Activated naive CD4-positive, alpha-beta T cell (primary cell): Measurements from ENCODE around the gene NR2F1.

Experiments used
- DNase-seq, 4 experiments: peaks; one replicate each; lab custom pipeline; 2025; lab: John Stamatoyannopoulos, UW

NR2F1 gene

DNA sequence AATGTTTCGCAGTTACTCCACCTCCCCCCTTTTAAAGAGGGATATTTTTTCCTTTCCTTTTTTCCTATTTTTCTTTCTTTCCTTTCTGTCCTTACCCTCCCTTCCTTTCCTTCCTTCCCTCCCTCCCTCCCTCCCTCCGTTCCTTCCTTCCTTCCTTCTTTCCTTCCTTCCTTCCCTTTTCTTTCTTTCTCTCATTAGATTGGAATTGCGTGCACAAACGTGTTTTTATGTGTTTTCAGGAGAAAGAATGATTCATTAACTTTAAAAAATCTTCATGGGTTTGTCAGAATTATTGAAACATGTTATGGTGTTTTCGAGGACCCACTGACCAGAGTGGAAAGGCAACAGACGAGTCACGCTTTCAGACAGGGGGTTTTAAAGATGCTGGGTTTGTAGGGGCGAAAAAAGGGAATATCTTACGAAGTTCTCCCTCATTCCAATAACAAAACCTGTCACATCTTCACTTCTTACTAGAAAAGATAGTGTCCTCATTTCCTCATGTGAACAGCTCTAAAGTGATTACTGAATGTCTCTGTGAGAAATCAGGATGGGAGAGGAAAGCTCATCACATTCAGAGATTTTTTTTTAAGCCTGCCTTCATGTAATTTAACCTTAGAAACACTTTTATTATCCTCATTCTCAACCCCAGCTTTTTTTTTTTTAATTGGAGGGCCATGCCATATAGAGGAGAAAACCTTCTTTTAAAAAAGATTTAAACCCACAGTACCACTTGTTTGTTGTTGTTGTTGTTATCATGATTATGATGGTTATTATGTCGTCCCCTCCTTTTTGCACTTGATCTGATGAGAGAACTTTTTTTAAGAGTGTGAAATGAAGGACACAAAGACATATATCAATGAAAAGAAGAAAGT is 21.9 kb downstream of the NR2F1 start:
- no peak for DNase-seq

DNA sequence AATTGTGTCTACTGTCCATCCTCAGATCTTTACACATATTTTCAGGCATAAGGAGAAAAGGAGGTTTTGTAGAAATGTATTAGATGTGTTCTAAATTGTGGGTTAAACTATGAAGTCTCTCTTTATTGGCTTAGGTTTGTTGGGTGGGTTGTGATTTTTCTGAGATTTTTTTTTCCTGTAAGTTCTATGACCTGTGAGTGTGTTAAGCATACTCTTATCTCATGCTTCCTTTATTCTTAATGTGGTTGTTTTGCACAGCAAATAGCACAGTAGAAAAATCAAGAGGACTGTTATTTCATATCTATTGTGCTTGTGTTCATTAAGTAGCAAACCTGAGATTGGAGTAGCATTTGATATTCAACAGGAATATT is 23.3 kb downstream of the NR2F1 start:
- no peak for DNase-seq

DNA sequence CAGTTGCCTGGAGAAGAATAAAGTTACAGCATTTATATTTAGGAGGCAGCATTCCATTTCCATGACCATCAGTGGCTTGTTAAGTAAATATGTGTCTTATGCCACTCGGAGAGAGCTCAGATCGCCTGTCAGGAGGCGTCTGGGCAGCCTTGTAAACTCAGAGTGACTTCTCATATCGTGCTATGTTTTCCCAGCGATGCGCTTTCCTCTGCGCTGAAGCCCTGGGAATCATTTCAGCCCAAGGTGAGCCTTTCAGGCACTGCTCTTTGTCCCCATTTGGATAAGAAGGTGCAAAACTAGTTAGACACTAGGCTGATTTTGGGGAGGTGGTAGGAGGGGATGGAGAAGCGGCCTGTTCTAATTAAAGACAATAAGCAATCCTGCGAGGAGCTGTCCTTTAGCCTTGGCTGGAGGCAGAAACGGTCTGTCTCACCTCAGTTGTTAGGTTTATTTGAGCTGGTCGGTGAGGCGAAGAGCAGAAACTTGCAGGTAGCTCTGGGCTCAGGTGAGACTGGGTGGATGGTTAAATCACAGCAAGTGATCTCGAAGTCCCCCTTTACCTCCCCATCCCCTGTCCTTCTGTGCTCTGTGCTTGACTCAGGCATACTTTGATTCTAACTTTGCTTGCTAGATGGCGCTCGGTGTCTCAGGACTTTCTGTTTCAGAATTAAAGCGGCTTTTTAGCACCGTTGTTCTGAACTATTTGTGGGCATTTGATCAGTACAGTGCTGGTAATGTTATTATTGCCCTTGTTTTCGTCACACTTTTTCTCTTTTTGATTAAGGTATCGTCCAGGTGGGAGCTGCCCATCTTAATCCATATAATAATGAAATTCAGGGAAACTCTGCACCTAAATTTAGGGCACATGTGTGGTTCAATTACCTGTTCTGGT is 24.6 kb downstream of the NR2F1 start:
- DNase-seq, result no peak

DNA sequence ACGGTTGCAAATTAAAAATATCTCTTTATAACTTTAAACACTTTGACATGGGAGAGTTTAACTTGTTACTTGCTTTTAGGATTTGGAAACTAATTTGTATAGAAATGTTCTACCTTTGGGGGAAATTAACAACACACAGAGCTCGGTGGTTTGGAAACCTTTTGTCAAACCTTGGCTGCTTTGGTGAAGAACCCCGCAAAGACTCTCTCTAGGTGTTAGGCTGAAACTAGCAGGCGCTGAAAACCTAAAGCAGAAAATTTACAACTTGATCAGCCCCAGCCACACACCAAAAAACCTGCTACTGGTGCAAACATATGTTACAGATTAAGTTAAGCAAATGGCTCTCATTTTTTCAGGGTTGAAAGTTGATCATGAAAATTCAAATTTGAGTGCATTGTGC is 25.8 kb downstream of the NR2F1 start:
- no peak for DNase-seq

DNA sequence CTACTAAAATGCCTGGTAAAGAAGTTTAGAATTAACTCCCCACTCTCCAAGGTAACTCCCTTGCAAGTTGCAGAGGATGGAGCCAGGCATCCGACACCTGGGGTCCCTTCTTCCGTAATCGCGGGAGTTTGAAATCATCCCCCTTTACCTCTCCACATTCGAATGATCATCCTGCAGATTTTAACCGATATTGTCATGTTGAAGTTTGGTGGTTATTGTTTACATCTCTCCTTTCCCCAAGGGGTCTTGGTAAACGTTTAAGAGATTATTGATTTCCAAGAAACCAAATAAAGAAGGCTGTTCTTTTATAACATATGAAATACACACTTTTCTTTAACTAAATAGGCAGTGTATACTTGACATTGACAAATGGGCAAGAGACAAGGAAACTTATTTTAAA is 26.7 kb downstream of the NR2F1 start:
- DNase-seq, result no peak

DNA sequence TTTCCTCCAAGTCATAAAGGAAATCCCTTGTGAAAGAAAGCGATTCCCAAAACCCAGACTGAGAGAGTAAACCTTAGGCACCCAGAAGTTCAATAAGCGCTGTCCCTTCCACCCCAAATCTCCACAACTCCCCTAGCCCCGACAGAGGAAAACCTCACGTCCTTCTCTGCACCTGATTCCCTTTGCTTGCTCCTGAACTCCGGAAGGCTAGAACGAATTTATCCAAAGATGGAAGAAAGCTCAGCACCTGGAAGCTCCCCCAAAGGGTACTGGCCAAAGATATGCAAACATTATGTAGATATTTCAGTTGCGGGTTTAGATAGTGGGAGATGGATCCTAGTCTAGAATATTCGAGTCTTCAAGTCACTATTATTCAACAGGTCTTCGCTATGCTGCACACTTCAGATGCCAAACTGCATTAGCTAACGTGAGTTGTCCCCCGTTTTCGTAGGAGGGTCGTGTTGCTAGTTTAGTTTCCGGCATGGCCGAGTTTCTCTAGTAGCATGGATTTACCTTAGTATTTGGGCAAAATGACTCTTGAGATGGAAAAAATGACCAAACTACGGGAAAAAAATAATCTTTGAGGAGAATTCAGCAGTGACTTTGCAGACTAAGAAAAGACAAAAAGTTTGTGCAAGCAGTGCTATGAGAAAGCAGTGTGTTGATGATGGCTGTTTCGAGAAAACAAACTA is 27.7 kb downstream of the NR2F1 start:
- DNase-seq, result no peak

DNA sequence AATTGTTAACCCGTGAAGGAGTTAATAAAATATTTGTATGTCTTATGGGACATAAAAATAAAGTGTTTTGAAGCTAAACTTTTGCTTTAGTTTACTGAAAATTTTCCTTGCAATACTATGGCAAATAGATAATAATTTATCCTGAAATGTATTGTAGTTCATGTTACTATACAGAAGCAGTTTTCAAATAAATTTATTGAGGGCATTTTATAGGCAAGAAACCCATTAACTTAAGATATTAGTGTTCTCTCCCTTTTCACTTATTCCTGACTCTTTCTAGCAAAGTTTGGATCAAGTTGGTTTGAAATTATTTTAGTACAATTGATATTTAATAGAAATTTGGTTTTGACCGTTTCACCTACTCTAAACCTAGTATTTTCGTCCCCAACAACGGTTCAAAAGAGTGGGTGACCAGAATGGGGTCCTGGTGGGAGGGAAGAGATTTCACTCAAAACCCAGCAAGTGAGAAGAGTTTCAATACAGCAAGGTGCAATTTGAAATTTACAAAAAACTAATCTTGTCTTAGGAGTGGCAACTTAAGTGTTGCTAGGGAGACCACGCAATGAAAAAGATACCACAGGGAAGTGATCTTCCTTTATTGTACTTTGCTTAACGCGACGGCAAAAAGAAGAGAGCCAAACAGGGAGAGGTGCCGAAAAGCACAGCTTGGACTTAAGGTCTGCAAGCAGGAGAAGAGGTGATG is 28.4 kb downstream of the NR2F1 start:
- DNase-seq, result no peak

DNA sequence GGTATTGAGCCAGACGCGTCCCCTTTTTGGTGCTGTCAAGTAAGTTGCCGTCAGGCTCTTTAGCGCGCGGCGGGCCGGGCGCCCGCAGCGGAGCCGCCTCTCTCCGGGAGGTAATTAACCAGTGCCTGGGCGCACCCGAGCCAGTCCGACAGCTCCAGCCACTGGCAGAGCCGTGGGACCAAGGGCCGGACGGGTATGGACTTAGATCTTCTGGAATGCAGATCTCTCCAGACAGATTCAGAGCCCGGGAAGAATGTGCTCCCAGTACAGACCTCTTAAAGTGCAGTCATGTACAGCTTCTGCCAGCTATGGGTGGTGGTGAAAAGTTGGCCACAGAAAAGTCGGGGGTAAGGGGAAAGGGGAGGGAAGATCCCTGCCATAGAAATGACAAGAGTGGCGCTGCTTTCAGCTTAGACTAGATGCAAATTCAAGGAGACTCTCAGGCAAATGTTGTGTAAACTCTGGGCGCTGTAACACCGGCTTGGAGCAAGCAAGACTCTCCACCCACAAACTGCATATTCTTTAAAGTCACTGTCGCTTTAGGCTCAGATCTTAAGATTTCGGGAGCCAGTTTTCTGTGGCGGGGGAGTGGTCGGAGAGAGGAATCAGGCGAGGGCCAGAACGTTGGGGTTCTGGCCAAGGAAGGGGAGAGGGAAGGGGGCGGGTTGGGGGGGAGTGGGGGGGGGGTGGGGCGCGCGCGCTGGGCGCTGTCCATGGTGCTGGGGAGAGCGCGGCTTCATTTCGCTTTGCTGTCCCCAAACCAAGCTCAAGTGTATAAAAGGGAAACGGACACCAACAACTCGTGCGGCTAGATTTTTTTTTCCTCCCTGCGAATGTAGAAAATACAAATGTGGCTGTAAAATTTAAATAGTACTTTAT is 29.2 kb downstream of the NR2F1 start:
- no peak for DNase-seq

DNA sequence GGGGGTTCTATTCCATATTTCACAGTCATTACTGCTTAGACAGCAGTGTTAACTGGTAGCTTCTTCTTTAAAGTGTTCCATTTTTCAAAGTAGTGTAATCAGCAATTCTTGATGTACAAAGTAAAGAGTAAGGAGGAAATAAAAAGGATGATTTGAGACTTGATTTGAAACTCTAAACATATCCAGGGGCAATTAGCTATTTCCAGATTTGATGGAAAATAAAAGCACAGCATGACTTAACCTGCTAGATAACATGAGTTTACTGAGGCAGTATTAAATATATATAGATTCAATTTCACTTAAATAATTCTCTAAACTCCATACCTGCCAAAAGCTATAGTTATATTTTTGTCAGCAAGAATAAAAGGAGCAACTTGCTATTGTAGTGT is 29.8 kb downstream of the NR2F1 start:
- DNase-seq, result no peak

DNA sequence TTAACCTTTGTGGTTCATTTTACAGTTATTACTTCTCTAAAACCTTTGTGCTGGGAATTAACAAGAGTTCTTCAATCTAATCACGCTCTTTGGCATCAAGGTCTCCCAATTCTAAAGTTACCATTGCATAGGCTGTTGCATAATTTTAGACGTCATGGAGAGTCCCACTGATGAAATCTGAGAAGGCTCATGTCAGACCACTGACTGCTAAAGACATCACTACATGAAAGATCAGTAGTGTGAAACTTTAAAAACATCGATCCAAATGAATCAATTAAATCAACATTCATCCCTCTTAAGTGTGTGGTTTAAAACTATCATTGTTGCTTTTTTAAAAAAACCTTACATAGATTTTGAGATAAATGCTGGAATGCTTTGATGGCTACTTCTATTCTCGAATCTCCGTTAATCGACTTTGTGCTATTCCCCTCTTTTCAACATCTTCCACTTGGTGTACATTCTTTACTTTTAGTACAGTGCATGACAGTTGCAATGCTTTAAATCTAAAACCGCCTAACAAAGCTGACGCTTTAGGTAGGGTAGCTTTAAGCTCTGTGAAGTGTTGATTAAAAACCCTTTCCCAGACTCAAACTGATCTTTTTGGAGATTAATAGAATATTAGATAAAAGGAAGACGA is 33.6 kb downstream of the NR2F1 start:
- DNase-seq, result no peak

DNA sequence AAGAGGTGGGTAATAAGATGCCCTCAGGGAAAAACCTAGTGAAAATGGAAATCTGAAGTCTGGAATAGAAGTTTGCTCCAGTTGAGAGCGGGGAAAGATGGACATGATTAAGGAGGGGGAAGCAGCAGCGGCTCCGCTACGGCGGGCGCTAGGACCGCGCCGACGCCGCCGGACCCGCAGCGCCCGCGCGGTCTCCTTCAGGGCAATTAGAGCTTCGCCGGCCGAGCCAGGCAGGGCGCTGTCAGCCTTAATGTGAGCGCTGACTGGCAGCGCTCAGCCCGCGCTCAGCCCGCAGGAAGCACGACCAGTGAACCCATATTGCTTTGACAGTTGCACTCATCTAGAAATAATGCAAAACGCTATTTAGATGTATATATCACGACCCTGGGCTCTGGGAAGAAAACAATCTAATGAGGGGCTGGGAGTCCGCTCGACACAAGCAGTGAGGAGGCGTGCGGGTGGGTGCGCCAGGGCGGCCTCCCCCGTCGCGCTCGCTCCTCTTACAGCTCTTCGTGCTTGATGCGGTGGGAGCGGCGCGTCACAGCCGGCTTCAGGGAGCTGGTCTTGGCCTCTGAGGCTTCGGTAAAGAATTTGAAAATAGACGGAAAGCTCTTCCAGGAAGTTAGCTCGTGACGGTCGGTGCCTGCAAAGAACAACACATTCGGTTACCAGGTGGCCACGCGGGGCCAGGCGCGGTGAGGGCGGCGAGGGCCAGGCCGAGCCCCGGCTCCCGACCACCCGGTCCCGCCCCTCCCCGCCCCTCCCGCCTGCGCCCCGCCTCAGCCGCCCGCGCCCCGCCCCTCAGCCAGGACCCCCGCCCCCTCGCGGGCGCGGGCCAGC is 37.7 kb downstream of the NR2F1 start:
- peak in 1 of 4 experiments; percentile 5 for DNase-seq

DNA sequence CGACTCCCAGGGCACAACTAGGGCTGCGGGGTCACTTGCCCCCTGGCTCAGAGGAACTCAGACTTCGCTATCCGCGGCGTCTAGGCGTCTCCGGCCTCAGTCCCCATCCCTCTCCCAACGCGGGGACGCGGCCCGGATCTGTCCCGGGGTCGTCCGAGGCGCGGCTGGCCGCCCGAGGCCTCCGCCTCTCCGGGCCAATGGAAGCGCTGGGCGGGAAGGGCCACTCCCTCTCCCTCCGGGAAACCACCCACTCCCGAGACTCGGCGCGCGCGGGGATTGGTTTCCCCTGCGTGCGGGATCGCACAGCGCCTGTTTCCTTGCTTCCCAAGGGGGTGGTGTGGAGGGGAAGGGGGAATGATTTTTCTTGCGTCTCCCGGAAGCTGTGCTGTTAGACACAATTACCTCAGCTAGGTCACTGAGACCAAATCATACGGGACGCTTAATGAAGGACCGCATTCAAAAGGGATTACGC is 38.3 kb downstream of the NR2F1 start:
- no peak for DNase-seq

DNA sequence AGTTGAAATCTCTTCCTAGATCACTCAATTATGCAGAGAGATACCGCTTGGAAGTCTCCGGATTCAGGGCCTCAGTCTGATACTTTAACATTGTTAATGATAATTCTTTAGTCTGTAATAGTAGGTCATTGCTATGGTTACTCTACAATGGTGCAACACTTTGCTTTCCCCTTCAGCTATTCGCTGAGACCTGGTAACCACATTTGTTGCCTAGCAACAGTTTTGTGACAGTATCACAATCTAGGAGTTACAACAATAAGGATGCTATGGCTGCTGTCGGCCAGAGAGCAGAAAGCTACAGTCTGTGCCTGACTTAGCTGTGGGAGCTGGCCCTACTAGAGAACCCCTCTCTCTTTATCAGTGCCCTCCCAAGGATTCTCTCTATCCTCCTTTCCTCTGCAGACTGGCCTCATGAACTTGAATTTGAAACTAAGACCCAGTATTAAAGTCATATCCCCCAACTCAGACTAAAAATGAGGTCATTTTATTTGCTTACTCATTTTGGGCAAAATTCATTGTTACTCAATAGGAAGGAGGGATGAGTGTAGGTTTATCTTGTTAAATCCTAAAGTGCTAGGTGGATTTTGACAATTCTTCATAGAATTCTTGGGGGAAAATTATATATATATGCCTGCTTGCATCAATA is 39.3 kb downstream of the NR2F1 start:
- no peak for DNase-seq

DNA sequence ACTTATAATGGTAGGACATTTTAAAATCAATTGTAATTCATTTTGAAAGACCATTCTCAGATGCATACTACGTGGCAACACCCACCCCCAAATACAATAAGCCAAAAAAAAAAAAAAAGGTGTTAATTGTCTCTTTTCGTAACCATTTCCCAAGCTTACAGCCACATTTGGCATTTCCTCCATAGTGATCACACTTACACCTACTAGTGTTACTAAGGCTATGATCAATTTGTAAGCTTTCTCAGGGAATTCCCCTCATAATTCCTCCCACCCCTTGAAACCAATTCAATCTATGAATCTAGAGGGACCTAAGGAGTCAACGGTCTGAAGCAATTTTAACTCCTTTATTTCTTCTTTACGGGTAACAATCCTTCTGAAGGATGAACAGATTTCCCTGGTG is 40.1 kb downstream of the NR2F1 start:
- no peak for DNase-seq

DNA sequence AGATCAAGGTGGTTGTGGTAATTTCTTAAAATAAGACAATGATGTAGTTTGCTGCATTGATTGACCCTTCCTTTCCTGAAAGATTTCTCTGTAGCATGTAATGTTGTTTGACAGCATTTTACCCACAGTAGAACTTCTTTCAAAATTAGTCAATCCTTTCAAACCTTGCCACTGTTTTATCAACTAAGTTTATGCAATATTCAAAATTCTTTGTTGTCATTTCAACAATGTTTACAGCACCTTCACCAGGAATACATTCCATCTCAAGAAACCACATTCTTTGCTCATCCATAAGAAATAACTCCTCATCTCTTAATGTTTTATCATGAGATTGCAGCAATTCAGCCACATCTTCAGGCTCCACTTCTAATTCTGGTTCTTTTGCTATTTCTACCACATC is 43.8 kb downstream of the NR2F1 start:
- DNase-seq, result no peak

DNA sequence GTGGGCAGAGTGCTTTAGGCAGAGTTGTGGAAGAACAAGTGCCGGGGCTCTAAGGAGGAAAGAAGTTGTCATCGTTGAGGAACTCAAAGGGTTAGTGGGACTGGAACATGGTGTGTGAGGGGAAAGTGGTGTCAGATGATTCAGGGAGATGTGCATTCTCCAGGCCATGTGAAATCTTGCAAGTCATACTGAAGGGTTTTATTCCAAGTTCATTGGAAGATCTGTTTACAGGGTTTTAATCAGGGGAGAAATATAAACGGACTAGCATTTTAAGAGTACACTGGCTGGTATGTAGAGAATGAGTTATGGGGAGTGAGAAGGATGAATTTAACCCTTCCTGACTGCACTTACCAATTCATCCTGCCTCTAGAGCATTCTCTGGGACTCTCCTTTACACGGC is 49.3 kb downstream of the NR2F1 start:
- no peak for DNase-seq

DNA sequence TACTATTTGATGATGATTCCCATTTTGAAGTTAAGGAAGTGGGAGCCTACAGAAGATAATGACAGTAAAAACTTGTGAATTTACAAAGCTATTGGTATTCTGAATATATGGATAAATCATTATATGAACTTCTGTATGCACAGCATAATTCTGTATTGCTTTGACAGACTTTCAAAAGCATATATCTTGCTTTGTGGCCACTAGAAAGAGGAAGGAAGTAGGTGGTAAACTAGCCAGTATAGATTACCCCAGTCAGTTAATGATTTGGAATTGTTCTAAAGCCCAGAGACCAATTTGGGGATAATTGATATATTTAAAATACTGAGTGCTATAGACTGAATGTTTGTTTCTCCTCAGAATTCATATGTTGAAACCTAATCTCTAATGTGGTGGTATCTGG is 53.0 kb downstream of the NR2F1 start:
- DNase-seq, result no peak

DNA sequence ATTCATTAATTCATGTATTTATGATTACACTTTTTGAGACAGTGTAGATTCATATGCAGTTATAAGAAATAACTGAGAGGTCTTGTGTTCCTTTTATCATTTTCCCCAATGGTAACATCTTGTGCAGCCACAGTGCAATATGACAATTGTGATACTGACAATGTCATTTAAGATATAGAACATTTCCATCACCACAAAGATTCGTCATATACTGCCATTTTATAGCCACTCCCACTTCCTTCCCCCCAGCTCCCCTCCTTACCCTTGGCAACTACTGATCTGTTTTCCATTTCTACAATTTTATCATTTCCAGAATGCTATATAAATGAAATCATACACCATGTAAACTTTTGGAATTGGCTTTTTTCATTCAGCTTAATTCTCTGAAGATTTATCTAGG is 53.8 kb downstream of the NR2F1 start:
- no peak for DNase-seq

DNA sequence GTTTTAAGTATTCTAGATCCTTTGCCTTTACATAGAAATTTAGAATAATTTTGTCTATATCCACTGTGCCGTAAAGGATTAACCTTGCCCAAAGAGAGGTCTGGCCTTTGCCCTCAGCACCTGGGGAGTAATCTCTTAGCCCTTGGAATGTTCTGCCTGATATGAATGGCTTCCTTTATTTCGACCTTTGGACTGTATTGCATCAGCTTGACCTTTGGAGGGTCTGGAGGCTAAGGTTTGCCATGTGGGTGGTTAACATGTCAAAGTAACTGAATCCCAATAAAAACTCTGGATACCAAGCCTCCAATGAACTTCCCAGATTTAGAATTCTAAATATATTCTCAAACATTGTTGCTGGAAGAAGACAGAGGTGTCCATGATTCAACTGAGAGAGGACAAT is 54.7 kb downstream of the NR2F1 start:
- DNase-seq, result no peak
